H1 (cell line): ENCODE data around the gene GNGT2. TPM values are rescaled to one million over a fixed set of nuclear protein-coding genes. Genes with fewer than 3 reads are reported as not detected.
A peak's percentile ranks its signal among the peaks of the same experiment; 100 is the strongest.

Source experiments
- CTCF ChIA-PET: fragments of 300-600 bp; sonication (Branson Sonifier 250); formaldehyde crosslinking; loops from one replicate; lab custom pipeline; 2021; ENCODE audit not compliant: partially characterized antibody; lab: Charles Lee
- POLR2A ChIA-PET: fragments of 300-600 bp; sonication (Branson Sonifier 250); formaldehyde crosslinking; loops from one replicate; lab custom pipeline; 2021; ENCODE audit warnings: inconsistent platforms; ENCODE audit not compliant: partially characterized antibody; lab: Charles Lee
- DNase-seq, 2 experiments: peaks; one replicate each; pipeline versions ENCODE4 v3.0.0 to v3.0.0-alpha.2; 2010 to 2022; ENCODE audit warnings: low spot score in 2 of 2, low read depth in 1 of 2, mixed read lengths in 1 of 2
- FAIRE-seq: peaks from 2 replicates; lab custom pipeline; 2011; peaks lifted over from hg19 to GRCh38; lab: Jason Lieb, UNC
- H2AFZ ChIP-seq: 2 replicates; pipeline ENCODE4 v1.8.1; 2012; ENCODE audit warnings: low read length, inconsistent platforms
- H2AK5ac ChIP-seq: 2 replicates; pipeline ENCODE4 v1.6.1; 2013; ENCODE audit warnings: low read depth, low read length
- H2BK120ac ChIP-seq: replicated peaks from 2 replicates; pipeline ENCODE3; 2013; ENCODE audit warnings: low read depth, low read length, inconsistent platforms
- H2BK12ac ChIP-seq: 2 replicates; pipeline ENCODE4 v1.6.1; 2013; ENCODE audit warnings: low read depth, low read length
- H2BK15ac ChIP-seq: 2 replicates; pipeline ENCODE4 v1.6.1; 2013; ENCODE audit warnings: low read length
- H2BK20ac ChIP-seq: 2 replicates; pipeline ENCODE4 v1.6.1; 2013; ENCODE audit warnings: low read length
- H2BK5ac ChIP-seq: 2 replicates; pipeline ENCODE4 v1.6.1; 2013; ENCODE audit warnings: low read depth, low read length
- H3K14ac ChIP-seq: 2 replicates; pipeline ENCODE4 v1.6.1; 2013; ENCODE audit warnings: inconsistent platforms; ENCODE audit not compliant: insufficient read length
- H3K18ac ChIP-seq: 2 replicates; pipeline ENCODE4 v1.6.1; 2013; ENCODE audit warnings: low read length; ENCODE audit errors: extremely low read depth
- H3K23ac ChIP-seq: 2 replicates; pipeline ENCODE4 v1.6.1; 2013; ENCODE audit warnings: inconsistent platforms; ENCODE audit not compliant: insufficient read length
- H3K23me2 ChIP-seq: 2 replicates; pipeline ENCODE4 v1.6.1; 2013; ENCODE audit warnings: low read depth, low read length
- H3K27ac ChIP-seq: 2 replicates; pipeline ENCODE4 v1.6.1; 2011; ENCODE audit warnings: low read depth, low read length, inconsistent platforms
- H3K27me3 ChIP-seq, 4 experiments: replicated peaks in 1 of 4; 1 replicate in 1 of 4; 2 replicates in 3 of 4; pipeline versions ENCODE4 v1.6.1 to v1.8.1; 2011 to 2013; ENCODE audit warnings: low read length in 3 of 4, mild to moderate bottlenecking in 3 of 4, inconsistent platforms in 2 of 4, mixed read lengths in 2 of 4, moderate library complexity in 1 of 4; ENCODE audit not compliant: control insufficient read depth in 3 of 4, insufficient read depth in 3 of 4; ENCODE audit errors: extremely low read depth in 1 of 4
- H3K36me3 ChIP-seq, 4 experiments: 2 replicates each; pipeline versions ENCODE4 v1.6.1 to v1.8.1; 2011 to 2013; ENCODE audit warnings: mild to moderate bottlenecking in 4 of 4, low read length in 3 of 4, moderate library complexity in 2 of 4, control low read depth in 1 of 4, inconsistent platforms in 1 of 4; ENCODE audit not compliant: insufficient read depth in 4 of 4, control insufficient read depth in 2 of 4
- H3K4ac ChIP-seq: replicated peaks from 2 replicates; pipeline ENCODE3; 2013; ENCODE audit warnings: low read length, low read depth, mixed read lengths, inconsistent platforms; ENCODE audit not compliant: insufficient read length
- H3K4me1 ChIP-seq, 4 experiments: replicated peaks in 1 of 4; 1 replicate in 1 of 4; 2 replicates in 3 of 4; pipeline versions ENCODE4 v1.6.1 to v1.8.1; 2011 to 2013; ENCODE audit warnings: low read length in 3 of 4, inconsistent platforms in 2 of 4, mixed read lengths in 1 of 4; ENCODE audit not compliant: insufficient read depth in 4 of 4, control insufficient read depth in 3 of 4
- H3K4me2 ChIP-seq, 2 experiments: 2 replicates each; pipeline versions ENCODE4 v1.6.1 to v1.8.1; 2011 to 2013; ENCODE audit warnings: low read depth in 2 of 2, low read length in 2 of 2, control low read depth in 1 of 2, inconsistent platforms in 1 of 2, mild to moderate bottlenecking in 1 of 2; ENCODE audit not compliant: insufficient read depth in 1 of 2
- H3K4me3 ChIP-seq, 4 experiments: fragments of 200-600, 300-600 bp in 1 of 4; sonication (generic), shearing (Covaris generic), sonication (Bioruptor Twin) in 1 of 4; 2 replicates each; pipeline versions ENCODE4 v1.5.1 to v1.8.1; 2011 to 2016; ENCODE audit warnings: low read length in 4 of 4, low read depth in 3 of 4, control low read depth in 2 of 4, inconsistent platforms in 2 of 4, mild to moderate bottlenecking in 2 of 4, mixed read lengths in 1 of 4, moderate library complexity in 1 of 4; ENCODE audit not compliant: insufficient read depth in 2 of 4; ENCODE audit errors: extremely low read depth in 1 of 4
- H3K56ac ChIP-seq: replicated peaks from 2 replicates; pipeline ENCODE3; 2013; ENCODE audit warnings: low read depth, mild to moderate bottlenecking, mixed read lengths, low read length, inconsistent platforms; ENCODE audit not compliant: insufficient read length
- H3K79me1 ChIP-seq: 2 replicates; pipeline ENCODE4 v1.6.1; 2013; ENCODE audit warnings: low read depth, low read length, control low read depth
- H3K79me2 ChIP-seq, 2 experiments: 2 replicates each; pipeline versions ENCODE4 v1.6.1 to v1.8.1; 2012 to 2013; ENCODE audit warnings: low read length in 2 of 2, mild to moderate bottlenecking in 2 of 2, inconsistent platforms in 1 of 2; ENCODE audit not compliant: insufficient read depth in 2 of 2, control insufficient read depth in 1 of 2
- H3K9ac ChIP-seq, 4 experiments: replicated peaks in 1 of 4; 1 replicate in 1 of 4; 2 replicates in 3 of 4; pipeline versions ENCODE4 v1.6.1 to v1.8.1; 2011 to 2013; ENCODE audit warnings: low read depth in 3 of 4, low read length in 3 of 4, control low read depth in 2 of 4, mild to moderate bottlenecking in 2 of 4, moderate library complexity in 2 of 4, inconsistent platforms in 1 of 4; ENCODE audit errors: extremely low read depth in 1 of 4
- H3K9me3 ChIP-seq, 2 experiments: 2 replicates each; pipeline versions ENCODE4 v1.6.1 to v1.8.1; 2012 to 2013; ENCODE audit warnings: mild to moderate bottlenecking in 2 of 2, moderate library complexity in 2 of 2, control low read depth in 1 of 2, inconsistent platforms in 1 of 2, low read depth in 1 of 2, low read length in 1 of 2, mixed read lengths in 1 of 2; ENCODE audit not compliant: insufficient read depth in 2 of 2
- H4K20me1 ChIP-seq, 2 experiments: replicated peaks in 1 of 2; 2 replicates each; pipeline versions ENCODE3 to v1.8.1; 2011 to 2013; ENCODE audit warnings: inconsistent platforms in 2 of 2, low read length in 2 of 2, mild to moderate bottlenecking in 1 of 2; ENCODE audit not compliant: insufficient read depth in 2 of 2, control insufficient read depth in 1 of 2
- H4K5ac ChIP-seq: 2 replicates; pipeline ENCODE4 v1.6.1; 2013; ENCODE audit warnings: low read length, low read depth, mixed read lengths, inconsistent platforms; ENCODE audit not compliant: insufficient read length
- H4K8ac ChIP-seq: 2 replicates; pipeline ENCODE4 v1.8.0; 2013; ENCODE audit warnings: mild to moderate bottlenecking, moderate library complexity, low read length, inconsistent platforms; ENCODE audit not compliant: insufficient read depth; ENCODE audit errors: extremely low read depth
- H4K91ac ChIP-seq: replicated peaks from 2 replicates; pipeline ENCODE3; 2013; ENCODE audit warnings: low read length, mixed read lengths, inconsistent platforms; ENCODE audit not compliant: insufficient read length
- BACH1 ChIP-seq: IDR thresholded peaks from 2 replicates; pipeline ENCODE4 v1.6.1; 2012; ENCODE audit warnings: low read length, improper control_type of control experiment
- TAF1 ChIP-seq: IDR thresholded peaks from 2 replicates; pipeline ENCODE4 v1.6.1; 2011; ENCODE audit warnings: mild to moderate bottlenecking, low read depth, low read length
- WGBS, 2 experiments: shearing (Covaris generic) in 1 of 2; methylation state at CpG; one replicate each; pipeline versions ENCODE4 v1.1.6 to v1.1.7; 2013 to 2015; ENCODE audit warnings: low lambda C conversion rate in 2 of 2, mixed read lengths in 2 of 2, inconsistent platforms in 1 of 2, low coverage in 1 of 2, missing lambda C conversion rate in 1 of 2; ENCODE audit not compliant: insufficient replicate concordance in 2 of 2, insufficient coverage in 1 of 2, insufficient read length in 1 of 2; ENCODE audit errors: extremely low coverage in 1 of 2, missing lambda C conversion rate in 1 of 2; 5-methylcytosine and 5-hydroxymethylcytosine counted together
- polyA plus RNA-seq, 7 experiments: library from polyadenylated mRNA; depleted of rRNA in 3 of 7; stranded (reverse) in 5 of 7; unstranded in 2 of 7; fragments of >200 nt in 5 of 7; fragments of 200-250 nt in 2 of 7; gene quantifications; 1 replicate in 5 of 7; 2 replicates in 1 of 7; 4 replicates in 1 of 7; pipeline versions ENCODE4 v1.2.1 to v1.2.3, GENCODE V29; 2011 to 2013; ENCODE audit warnings: missing spikeins in 2 of 7, mixed read lengths in 2 of 7
- total RNA-seq: library from RNA; stranded (reverse); fragmentation: NEBNext Ultra II Directional; extraction: Animal tissue kit (Norgen Biotek cat#: 25700); gene quantifications from 2 replicates; pipeline ENCODE4 v1.2.1, GENCODE V29; 2021

Gene GNGT2
- total and polyA plus RNA-seq, 2 of the 8 experiments (the other 6 are each of a cell fraction or from before 2014, with no cell fraction given): 1.3 to 1.4 TPM

DNA sequence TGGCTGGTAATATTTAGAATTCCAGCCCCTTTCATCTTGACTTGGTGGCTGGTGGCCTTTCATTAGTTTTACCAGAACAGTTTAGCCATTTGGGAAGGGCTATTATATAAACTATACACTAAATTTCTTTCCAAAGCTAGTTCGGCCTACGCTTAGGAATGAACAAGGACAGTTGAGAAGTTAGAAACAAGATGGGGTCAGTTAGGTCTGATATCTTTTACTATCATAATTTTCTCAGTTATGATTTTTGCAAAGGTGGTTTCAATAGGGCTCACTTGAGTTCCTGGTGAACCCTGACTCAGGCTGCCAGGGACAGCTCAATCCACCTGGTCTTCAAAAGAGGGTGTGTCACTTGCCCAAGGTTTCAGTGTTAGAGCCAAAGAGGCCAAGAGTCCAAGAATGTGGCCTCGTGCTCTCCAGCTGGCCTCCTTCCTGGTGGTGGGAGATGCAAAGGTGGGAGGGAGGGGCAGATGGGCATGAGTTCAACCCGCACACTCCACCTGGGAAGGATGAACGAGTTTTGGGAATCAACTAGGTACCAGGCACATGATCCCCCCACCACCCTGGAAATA, 24.2 kb upstream of the GNGT2 start:
- Histone ChIP-seq H4K20me1 (no peaks in the 10 kb centered on the region), H3K18ac (no peak overlapping the region), H4K5ac (no peak overlapping the region), H3K4ac (no peak overlapping the region), H2AK5ac (no peak overlapping the region), H2BK5ac (no peak overlapping the region), H3K27ac (no peak overlapping the region), H2AFZ (no peak overlapping the region), H3K4me2 (no peak overlapping the region), H3K27me3 (peaks cover 6 to 19% (median 16%) of the 10 kb centered on the region in 4 experiments; a peak in 6 of 7 replicates), H4K8ac (no peak overlapping the region), H3K14ac (no peak overlapping the region), H2BK20ac (no peak overlapping the region), H3K9ac (no peak overlapping the region), H2BK120ac (no peak overlapping the region), H3K23ac (no peak overlapping the region), H3K36me3 (no peaks in the 10 kb centered on the region), H3K4me3 (no peak overlapping the region), H3K9me3 (no peaks in the 10 kb centered on the region), H3K4me1 (peaks cover 2 to 7% (median 4%) of the 10 kb centered on the region in 4 experiments; a peak in 5 of 7 replicates), H4K91ac (peak overlapping the region; percentile 68), H2BK15ac (no peak overlapping the region), H3K56ac (no peak overlapping the region), H2BK12ac (peak overlapping the region; percentile 75; the same call in 1 of the 2 replicates), H3K79me1 (no peaks in the 10 kb centered on the region), H3K23me2 (peaks cover 13% of the 10 kb centered on the region), H3K79me2 (no peaks in the 10 kb centered on the region)
- DNase-seq: no peak
- WGBS, 2 experiments: 85% methylated on average over 5 of the region's 5 CpGs; no CpG with 5 or more reads in 1 of the 2 experiments
- CTCF ChIA-PET: interaction anchor here (1.0 to 2.2 kb wide), 3 partner anchors 8 to 16 kb away, joined by 3 to 7 read pairs (median 4); no protein-coding TSS in a partner anchor
- FAIRE-seq: no peak
- POLR2A ChIA-PET: interaction anchor here (0.5 kb wide), 1 partner anchor 446 kb away, joined by 3 read pairs; no protein-coding TSS in a partner anchor
- TF ChIP-seq TAF1 (no peak), BACH1 (no peak)
